ENCODE measurements around the gene SLF1.

DNA sequence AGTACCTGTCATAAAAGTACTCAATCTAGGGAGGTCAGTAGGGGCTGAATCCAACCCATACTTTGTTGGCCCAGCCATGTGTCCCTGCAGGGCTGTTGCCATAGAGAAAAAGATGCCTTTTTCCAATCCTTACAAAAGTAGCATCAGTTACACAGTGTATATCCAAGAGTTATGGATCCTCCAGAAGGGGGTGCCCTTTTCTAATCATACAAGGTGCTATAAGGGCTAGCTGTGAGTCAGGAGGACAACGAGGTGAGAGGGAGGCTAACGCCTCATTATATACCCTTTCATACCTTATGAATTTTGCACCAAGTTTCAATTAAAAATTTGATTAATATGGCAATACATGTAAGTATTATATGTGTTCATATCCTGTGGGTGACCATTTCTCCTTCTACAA lies 4.9 kb upstream of the SLF1 start:
- TF ChIP-seq, protein P1, sequence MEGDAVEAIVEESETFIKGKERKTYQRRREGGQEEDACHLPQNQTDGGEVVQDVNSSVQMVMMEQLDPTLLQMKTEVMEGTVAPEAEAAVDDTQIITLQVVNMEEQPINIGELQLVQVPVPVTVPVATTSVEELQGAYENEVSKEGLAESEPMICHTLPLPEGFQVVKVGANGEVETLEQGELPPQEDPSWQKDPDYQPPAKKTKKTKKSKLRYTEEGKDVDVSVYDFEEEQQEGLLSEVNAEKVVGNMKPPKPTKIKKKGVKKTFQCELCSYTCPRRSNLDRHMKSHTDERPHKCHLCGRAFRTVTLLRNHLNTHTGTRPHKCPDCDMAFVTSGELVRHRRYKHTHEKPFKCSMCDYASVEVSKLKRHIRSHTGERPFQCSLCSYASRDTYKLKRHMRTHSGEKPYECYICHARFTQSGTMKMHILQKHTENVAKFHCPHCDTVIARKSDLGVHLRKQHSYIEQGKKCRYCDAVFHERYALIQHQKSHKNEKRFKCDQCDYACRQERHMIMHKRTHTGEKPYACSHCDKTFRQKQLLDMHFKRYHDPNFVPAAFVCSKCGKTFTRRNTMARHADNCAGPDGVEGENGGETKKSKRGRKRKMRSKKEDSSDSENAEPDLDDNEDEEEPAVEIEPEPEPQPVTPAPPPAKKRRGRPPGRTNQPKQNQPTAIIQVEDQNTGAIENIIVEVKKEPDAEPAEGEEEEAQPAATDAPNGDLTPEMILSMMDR (IDR thresholded peaks at IDR 0.05), result peak in 2 of 3 experiments; percentile 11 to 15
- no peak for TF ChIP-seq POLR2A (IDR thresholded peaks at IDR 0.05)

All from testis (tissue), 2 donors.